Stimulated activated naive CD4-positive, alpha-beta T cell (primary cell): ENCODE data around the gene ALB.

ENCODE experiments used
- DNase-seq, 6 experiments: peaks; one replicate each; lab custom pipeline; 2025; lab: John Stamatoyannopoulos, UW

Gene ALB

GRCh38 chr4:73451981-73452747 lies 48.1 kb downstream of the ALB start:
- no peak for DNase-seq

- DNase-seq = no peak
Measured at GRCh38 chr4:73452953-73453700, 49.0 kb downstream of the ALB start.

GRCh38 chr4:73453701-73454005 lies 49.6 kb downstream of the ALB start:
- DNase-seq = no peak

GRCh38 chr4:73454920-73455319 lies 50.8 kb downstream of the ALB start:
- DNase-seq = no peak

GRCh38 chr4:73456177-73457022 lies 52.3 kb downstream of the ALB start:
- no peak for DNase-seq

DNA sequence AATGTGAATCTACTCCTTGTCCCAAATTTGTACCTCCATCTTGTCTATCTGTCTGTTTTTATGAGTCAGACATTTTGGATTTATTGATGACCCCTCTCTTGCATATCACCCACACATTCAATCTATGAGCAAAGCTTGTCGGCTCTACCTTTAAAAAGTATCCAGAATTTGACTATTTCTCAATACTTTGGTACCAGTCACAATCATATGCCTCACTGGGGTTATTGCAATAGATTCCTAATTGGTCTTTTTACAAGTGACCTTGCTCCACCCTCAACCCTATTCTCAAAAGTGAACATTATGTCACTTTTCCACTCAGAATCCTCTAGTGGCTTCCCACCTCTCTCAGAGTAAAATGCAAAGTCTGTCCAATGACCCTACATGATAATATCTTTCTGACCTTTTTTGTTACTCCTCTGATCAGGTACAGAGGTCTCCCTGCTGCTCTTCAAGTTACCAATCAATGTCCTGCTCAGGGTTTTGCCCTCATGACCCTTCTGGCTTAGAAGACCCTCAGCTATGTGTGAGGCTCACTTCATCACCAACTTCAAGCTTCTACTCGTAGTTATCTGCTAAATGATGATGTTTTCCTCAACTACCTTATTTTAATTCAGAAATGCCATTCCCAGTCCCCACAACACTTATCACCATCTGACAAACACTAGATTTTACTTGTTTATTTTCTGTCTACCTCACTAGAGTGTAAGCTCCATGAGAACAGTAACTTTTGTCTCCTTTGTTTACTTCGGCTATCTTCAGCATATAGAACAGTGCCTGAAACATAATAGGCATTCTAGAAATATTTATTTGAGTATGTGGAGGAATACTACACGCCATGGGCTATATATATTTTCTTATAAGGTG lies 54.3 kb downstream of the ALB start:
- no peak for DNase-seq

GRCh38 chr4:73459048-73459421 lies 54.9 kb downstream of the ALB start:
- no peak for DNase-seq

DNA sequence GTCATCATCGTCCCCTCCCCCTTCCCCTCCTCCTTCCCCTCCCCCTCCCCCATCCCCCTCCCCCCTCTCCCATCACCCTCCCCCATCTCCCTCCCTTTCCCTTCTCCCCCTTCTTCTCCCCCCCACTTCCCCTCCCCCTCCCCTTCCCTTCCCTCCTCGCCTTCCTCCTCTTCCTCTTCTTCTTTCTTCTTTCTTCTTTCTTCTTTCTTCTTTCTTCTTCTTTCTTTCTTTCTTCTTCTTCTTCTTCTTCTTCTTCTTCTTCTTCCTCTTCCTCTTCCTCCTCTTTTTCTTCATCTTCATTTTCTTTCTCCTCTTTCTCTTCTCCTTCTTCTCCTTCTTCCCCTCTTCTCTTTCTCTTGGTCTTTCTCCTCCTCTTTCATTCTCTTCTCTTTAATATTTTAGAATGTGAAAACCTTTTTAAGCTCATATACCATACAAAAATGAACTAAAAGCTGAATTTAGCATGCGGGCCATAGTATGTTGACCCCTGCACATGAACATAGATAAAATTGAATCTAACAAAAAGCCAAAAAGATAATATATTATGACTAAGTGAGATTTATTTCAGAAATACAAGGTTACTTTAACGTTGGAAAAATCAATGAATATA lies 56.9 kb downstream of the ALB start:
- no peak for DNase-seq

- DNase-seq = no peak
Measured at GRCh38 chr4:73468170-73468569, 64.1 kb downstream of the ALB start.

DNA sequence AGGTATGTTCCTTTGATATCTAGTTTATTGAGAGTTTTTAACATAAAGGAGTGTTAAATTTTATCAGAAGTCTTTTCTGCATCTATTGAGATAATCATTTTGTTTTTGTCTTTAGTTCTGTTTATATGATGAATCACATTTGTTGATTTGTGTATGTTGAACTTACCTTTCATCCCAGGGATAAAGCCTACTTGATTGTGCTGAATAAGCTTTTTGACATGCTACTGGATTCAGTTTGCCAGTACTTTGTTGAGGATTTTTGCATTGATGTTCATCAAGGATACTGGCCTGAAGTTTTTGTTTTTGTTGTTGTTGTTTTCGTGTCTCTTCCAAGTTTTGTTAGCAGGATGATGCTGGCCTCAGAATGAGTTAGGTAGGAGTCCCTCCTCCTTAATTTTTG lies 66.6 kb downstream of the ALB start:
- no peak for DNase-seq
